Gastrocnemius medialis (tissue), 4 donors: Measurements from ENCODE around the gene CAMK1G.

Experiments
- POLR2A ChIP-seq, 2 donors: fragments of 450-650 bp; IDR thresholded peaks; one replicate each; pipeline ENCODE4 v1.6.1; 2017; ENCODE audit warnings: antibody characterized with exemption in 2 of 2, mild to moderate bottlenecking in 2 of 2, moderate library complexity in 2 of 2
- TF ChIP-seq, protein P1 (sequence below), 5 experiments: fragments of 450-650 bp in 3 of 5; fragments of 200-600 bp in 2 of 5; sonication (generic) in 2 of 5; IDR thresholded peaks in 4 of 5; conservative IDR thresholded peaks in 1 of 5; 1 replicate in 4 of 5; 2 replicates in 1 of 5; pipeline ENCODE4 v1.5.1; 2016 to 2019; ENCODE audit warnings: antibody characterized with exemption in 5 of 5, mild to moderate bottlenecking in 3 of 5, moderate library complexity in 3 of 5

DNA sequence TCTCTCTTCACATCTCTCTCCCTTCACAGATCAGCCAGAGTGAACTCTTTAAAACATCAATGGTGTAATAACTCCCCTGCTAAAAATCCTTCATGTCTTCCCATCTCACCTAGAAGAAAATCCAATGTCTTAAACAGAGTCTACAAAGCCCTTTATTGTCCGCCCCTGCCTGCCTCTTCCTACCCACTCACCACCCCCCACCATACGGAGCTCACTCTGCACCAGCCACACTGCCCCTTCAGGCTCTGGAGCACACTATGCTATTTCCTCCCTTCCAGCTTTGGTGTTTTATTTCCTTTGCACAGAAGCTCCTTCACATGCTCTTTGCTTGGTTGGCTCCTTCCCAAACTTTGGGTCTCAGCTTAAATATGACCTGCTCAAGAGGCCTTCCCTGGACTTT is 10.2 kb downstream of the CAMK1G start:
- TF ChIP-seq POLR2A (IDR thresholded peaks at IDR 0.05): no peak
- TF ChIP-seq, protein P1, sequence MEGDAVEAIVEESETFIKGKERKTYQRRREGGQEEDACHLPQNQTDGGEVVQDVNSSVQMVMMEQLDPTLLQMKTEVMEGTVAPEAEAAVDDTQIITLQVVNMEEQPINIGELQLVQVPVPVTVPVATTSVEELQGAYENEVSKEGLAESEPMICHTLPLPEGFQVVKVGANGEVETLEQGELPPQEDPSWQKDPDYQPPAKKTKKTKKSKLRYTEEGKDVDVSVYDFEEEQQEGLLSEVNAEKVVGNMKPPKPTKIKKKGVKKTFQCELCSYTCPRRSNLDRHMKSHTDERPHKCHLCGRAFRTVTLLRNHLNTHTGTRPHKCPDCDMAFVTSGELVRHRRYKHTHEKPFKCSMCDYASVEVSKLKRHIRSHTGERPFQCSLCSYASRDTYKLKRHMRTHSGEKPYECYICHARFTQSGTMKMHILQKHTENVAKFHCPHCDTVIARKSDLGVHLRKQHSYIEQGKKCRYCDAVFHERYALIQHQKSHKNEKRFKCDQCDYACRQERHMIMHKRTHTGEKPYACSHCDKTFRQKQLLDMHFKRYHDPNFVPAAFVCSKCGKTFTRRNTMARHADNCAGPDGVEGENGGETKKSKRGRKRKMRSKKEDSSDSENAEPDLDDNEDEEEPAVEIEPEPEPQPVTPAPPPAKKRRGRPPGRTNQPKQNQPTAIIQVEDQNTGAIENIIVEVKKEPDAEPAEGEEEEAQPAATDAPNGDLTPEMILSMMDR (IDR thresholded peaks at IDR 0.05 in 4 of 5, conservative IDR thresholded peaks at IDR 0.05 in 1 of 5): no peak
